ENCODE results near the gene APLP2. TPM values are rescaled to one million over a fixed set of nuclear protein-coding genes. Genes with fewer than 3 reads are reported as not detected.

Gene APLP2
- total and polyA plus RNA-seq, 2 donors (not counting 1 experiment from before 2014, with no cell fraction given) = 409 to 508 TPM

GRCh38 chr11:130077671-130078070, 8.0 kb downstream of the APLP2 start:
- Histone ChIP-seq H3K4me1 (ENCODE audit: control insufficient read depth, extremely low read depth, insufficient read depth, low read length) (no peaks in the 10 kb centered on the region), H3K27me3 (ENCODE audit: control insufficient read depth, insufficient read depth, low read length) (no peaks in the 10 kb centered on the region), H3K9me3 (ENCODE audit: control insufficient read depth, insufficient read depth, low read depth, low read length) (no peaks in the 10 kb centered on the region), H2AFZ (ENCODE audit: low read length) (no peak overlapping the region), H3K4me3 (replicated peaks in 1 of 4; ENCODE audit: control extremely low read depth in 1 of 4, insufficient read depth in 1 of 4, low read depth in 3 of 4, low read length in 4 of 4) (no peak overlapping the region), H3K9ac (ENCODE audit: insufficient read depth, low read length) (no peak overlapping the region), H3K4me2 (ENCODE audit: extremely low read depth, insufficient read depth, low read length) (no peak overlapping the region), H3K27ac (ENCODE audit: insufficient read depth, low read length) (no peak overlapping the region), H3K36me3 (ENCODE audit: control insufficient read depth, insufficient read depth, low read length) (no peaks in the 10 kb centered on the region), H4K20me1 (ENCODE audit: control insufficient read depth, extremely low read depth, insufficient read depth, low read length) (no peaks in the 10 kb centered on the region), H3K79me2 (ENCODE audit: control insufficient read depth, insufficient read depth, low read length) (peaks cover 64% of the 10 kb centered on the region)
- no peak for TF ChIP-seq CTCF (conservative IDR thresholded peaks at IDR 0.05 in 1 of 2, IDR thresholded peaks at IDR 0.05 in 1 of 2; ENCODE audit: low read depth in 1 of 2, low read length in 2 of 2)
- no peak for TF ChIP-seq EZH2 (IDR thresholded peaks at IDR 0.05; ENCODE audit: low read length, missing control alignments)
- no peak for DNase-seq (ENCODE audit: low read depth in 2 of 2)

- no peaks in the 10 kb centered on the region for H3K27me3 ChIP-seq (ENCODE audit: control insufficient read depth, insufficient read depth, low read length)
- TF ChIP-seq EZH2 (IDR thresholded peaks at IDR 0.05; ENCODE audit: low read length, missing control alignments) = no peak
- no peak overlapping the region for H3K4me2 ChIP-seq (ENCODE audit: extremely low read depth, insufficient read depth, low read length)
- H3K4me1 ChIP-seq (ENCODE audit: control insufficient read depth, extremely low read depth, insufficient read depth, low read length) = no peaks in the 10 kb centered on the region
- DNase-seq (ENCODE audit: low read depth in 2 of 2) = no peak
- no peak overlapping the region for H3K9ac ChIP-seq (ENCODE audit: insufficient read depth, low read length)
- no peaks in the 10 kb centered on the region for H3K36me3 ChIP-seq (ENCODE audit: control insufficient read depth, insufficient read depth, low read length)
- H3K27ac ChIP-seq (ENCODE audit: insufficient read depth, low read length) = no peak overlapping the region
- H3K9me3 ChIP-seq (ENCODE audit: control insufficient read depth, insufficient read depth, low read depth, low read length) = no peaks in the 10 kb centered on the region
- H4K20me1 ChIP-seq (ENCODE audit: control insufficient read depth, extremely low read depth, insufficient read depth, low read length) = no peaks in the 10 kb centered on the region
- peaks cover 64% of the 10 kb centered on the region for H3K79me2 ChIP-seq (ENCODE audit: control insufficient read depth, insufficient read depth, low read length)
- no peak overlapping the region for H2AFZ ChIP-seq (ENCODE audit: low read length)
- no peak overlapping the region for H3K4me3 ChIP-seq (replicated peaks in 1 of 4; ENCODE audit: control extremely low read depth in 1 of 4, insufficient read depth in 1 of 4, low read depth in 3 of 4, low read length in 4 of 4)
These were observed 8.4 kb downstream of the APLP2 start for GRCh38 chr11:130078080-130078479.

- no peak for DNase-seq (ENCODE audit: low read depth in 2 of 2)
- no peak overlapping the region for H3K9ac ChIP-seq (ENCODE audit: insufficient read depth, low read length)
- no peaks in the 10 kb centered on the region for H3K27me3 ChIP-seq (ENCODE audit: control insufficient read depth, insufficient read depth, low read length)
- no peaks in the 10 kb centered on the region for H3K36me3 ChIP-seq (ENCODE audit: control insufficient read depth, insufficient read depth, low read length)
- H3K4me1 ChIP-seq (ENCODE audit: control insufficient read depth, extremely low read depth, insufficient read depth, low read length) = no peaks in the 10 kb centered on the region
- H3K4me3 ChIP-seq (replicated peaks in 1 of 4; ENCODE audit: control extremely low read depth in 1 of 4, insufficient read depth in 1 of 4, low read depth in 3 of 4, low read length in 4 of 4) = no peak overlapping the region
- no peak overlapping the region for H2AFZ ChIP-seq (ENCODE audit: low read length)
- H3K4me2 ChIP-seq (ENCODE audit: extremely low read depth, insufficient read depth, low read length) = no peak overlapping the region
- TF ChIP-seq CTCF (conservative IDR thresholded peaks at IDR 0.05 in 1 of 2, IDR thresholded peaks at IDR 0.05 in 1 of 2; ENCODE audit: low read depth in 1 of 2, low read length in 2 of 2) (no peak), EZH2 (IDR thresholded peaks at IDR 0.05; ENCODE audit: low read length, missing control alignments) (no peak)
- no peak overlapping the region for H3K27ac ChIP-seq (ENCODE audit: insufficient read depth, low read length)
- H3K9me3 ChIP-seq (ENCODE audit: control insufficient read depth, insufficient read depth, low read depth, low read length) = no peaks in the 10 kb centered on the region
- no peaks in the 10 kb centered on the region for H4K20me1 ChIP-seq (ENCODE audit: control insufficient read depth, extremely low read depth, insufficient read depth, low read length)
- H3K79me2 ChIP-seq (ENCODE audit: control insufficient read depth, insufficient read depth, low read length) = peaks cover 46% of the 10 kb centered on the region
These were observed 16.1 kb downstream of the APLP2 start for GRCh38 chr11:130085671-130086290.
